HPDE6-E6E7 (cell line): ENCODE results near the gene TTC12.
A peak's percentile ranks its signal among the peaks of the same experiment; 100 is the strongest.

Source experiments
- DNase-seq: peaks from one replicate; pipeline ENCODE4 v3.0.0; 2011; ENCODE audit warnings: missing footprints; ENCODE audit errors: extremely low spot score

Gene TTC12, protein sequence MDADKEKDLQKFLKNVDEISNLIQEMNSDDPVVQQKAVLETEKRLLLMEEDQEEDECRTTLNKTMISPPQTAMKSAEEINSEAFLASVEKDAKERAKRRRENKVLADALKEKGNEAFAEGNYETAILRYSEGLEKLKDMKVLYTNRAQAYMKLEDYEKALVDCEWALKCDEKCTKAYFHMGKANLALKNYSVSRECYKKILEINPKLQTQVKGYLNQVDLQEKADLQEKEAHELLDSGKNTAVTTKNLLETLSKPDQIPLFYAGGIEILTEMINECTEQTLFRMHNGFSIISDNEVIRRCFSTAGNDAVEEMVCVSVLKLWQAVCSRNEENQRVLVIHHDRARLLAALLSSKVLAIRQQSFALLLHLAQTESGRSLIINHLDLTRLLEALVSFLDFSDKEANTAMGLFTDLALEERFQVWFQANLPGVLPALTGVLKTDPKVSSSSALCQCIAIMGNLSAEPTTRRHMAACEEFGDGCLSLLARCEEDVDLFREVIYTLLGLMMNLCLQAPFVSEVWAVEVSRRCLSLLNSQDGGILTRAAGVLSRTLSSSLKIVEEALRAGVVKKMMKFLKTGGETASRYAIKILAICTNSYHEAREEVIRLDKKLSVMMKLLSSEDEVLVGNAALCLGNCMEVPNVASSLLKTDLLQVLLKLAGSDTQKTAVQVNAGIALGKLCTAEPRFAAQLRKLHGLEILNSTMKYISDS

DNA sequence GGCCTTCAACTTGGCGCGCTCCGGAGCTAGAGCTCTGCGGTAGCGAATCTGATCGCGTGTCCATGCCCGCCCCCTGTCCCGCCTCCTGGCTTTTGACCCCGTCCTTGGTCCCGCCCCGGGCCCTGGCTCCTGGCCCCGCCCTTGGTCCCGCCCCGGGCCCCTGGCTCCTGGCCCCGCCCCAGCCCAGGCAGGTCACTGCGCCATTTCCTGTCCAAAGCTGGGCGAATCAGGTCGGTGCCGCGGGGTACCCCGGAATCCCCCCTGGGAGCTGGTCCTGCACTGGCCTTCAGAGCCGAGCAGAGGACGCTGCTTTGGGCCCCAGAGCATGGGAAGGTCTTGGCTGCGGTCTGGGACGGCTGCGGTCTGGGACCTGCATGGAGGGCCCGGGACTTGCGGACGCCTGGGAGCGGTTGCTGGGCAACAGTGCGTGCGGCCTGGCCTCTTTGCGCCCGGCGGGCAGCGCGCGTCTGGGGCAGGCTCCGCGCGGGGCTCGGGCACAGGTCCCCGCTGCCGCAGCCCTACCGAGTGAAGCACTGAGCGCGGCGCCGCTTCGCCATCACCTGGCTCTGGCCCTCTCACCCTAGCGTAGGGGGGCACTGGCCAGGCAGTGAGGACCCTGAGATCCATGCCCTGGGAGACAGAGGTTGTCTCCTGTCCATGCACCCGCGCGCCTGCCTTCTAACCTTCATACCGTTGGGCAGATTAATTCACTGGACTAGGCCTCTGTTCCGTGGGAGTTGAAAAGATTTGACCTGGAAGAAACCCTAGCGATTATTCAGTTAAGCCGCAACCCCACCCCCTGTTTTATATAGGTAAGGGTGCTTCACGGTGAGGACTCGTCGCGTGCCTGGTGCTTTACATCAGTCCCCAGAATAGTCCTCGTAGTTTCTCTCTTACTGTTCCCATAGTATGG lies at the start of gene TTC12:
TSS of gene TTC12 (plus strand) at position 195 of the 913 bp plus-strand sequence. CDS start 1,675 bp downstream, outside the sequence.
- DNase-seq = peak; percentile 80

DNA sequence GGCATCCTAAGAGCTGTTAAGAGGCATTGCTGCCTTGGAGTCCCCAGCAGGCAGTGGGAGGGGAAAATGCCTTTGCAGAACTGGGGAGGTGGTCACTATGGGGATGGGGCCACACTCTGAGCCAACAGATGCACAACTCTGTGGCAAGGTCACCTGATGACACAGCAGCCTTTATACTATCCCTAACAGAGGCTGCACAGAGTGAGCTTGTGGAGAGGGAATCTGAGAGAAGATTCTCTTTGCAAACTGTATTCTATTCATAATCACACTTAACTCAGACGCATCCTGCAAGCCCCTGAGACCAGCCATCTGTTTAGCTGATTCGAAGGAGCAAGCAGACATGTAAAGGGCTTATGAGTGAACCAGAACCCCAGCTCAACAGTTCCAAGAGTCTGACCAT lies 49.0 kb upstream of the TTC12 start:
- no peak for DNase-seq

DNA sequence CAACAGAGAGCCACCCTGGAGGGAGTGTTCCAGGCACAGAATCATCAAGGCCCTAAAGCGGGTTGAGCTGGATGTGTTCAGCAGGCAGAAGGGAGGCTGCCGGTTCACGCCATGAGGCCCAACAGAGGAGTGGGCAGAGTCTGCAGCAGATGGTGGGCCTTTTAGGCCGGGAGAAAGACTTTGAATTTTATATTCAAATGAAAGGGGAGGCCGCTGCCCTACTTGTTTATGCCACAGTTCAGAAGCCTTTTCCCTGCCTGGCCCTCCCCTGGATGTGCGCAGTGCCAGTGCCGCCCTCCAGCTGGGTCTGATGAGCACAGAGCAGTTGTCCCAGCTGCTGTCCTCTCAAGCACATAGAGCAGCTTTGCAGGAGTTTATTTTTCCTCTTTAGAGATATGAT lies 46.9 kb upstream of the TTC12 start:
- no peak for DNase-seq

DNA sequence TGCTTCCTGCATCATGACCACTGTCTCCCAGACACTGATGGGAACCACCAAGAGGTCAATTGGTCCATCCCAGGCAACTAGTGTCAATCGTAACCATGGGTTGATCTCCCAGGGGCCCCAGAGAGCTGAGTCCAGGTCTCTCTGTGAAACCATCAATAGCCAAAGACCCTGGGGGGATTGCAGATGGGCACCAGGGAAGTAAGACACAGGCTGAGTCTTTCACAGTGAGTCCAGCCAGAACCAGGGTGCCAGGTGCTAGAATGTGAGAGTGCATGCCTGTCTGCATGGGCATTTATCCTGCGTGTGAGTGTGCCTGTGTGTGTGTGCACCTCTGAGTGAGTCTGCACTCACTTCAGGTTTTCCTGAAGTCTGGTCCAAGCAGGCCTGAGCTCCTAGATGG lies 45.3 kb upstream of the TTC12 start:
- DNase-seq = no peak

DNA sequence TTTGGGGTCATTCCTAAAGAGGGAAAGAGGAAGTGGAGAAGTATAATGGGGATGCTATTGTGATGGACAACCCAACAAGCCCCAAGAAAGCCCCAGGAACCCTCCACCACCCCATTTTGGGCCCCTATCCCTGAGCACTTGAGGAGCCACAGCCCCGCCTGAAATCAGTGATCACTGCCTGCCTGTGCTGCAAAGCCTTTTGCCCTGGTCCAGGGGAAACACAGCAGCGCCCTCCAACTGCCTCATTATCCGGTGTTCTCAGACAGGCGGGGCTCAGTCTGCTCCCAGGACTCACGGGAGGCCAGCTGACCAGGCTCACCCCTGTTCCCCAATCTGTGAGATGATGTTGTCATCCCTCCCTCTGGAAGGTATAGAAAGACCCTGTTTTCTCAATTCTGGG lies 44.7 kb upstream of the TTC12 start:
- no peak for DNase-seq

DNA sequence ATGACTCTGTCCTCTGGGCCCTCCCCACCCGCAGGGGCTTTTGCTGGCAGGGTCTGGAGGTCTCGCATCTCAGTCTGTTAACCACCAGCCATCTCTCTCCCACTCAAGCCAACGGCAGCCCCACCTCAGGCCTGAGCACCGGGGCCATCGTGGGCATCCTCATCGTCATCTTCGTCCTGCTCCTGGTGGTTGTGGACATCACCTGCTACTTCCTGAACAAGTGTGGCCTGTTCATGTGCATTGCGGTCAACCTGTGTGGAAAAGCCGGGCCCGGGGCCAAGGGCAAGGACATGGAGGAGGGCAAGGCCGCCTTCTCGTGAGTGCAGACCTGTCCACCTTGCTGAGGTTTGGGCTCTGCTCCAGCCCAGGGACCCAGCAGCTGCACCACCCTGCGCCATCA lies 44.3 kb upstream of the TTC12 start:
- no peak for DNase-seq

DNA sequence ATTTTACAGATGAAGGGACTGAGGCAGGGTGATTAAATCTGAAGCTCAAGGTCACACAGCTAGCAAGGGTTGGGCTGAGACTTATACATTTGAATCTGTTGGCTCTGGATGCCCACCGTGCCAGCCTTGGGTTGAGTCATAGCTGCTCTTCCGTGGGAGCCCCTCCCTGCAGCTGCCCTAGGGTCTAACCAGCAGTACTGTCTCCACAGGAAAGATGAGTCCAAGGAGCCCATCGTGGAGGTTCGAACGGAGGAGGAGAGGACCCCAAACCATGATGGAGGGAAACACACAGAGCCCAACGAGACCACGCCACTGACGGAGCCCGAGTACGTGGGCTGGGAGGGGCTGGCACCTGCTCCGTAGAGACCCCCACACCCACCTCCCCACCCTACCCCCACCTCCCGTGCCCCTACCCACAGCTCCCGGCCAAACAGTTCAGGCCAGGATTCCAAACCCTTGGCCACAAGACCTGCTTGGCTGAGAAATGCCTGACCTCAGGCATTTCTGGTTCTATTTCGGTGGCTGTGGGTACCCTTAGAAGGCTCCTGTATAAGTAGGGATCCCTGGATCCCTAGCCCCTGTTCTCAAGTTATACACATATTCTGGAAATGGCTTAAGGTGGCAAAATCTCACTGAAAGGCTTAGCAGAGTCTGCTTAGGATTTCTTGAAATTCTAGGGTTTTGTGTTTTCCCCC lies 42.7 kb upstream of the TTC12 start:
- no peak for DNase-seq

DNA sequence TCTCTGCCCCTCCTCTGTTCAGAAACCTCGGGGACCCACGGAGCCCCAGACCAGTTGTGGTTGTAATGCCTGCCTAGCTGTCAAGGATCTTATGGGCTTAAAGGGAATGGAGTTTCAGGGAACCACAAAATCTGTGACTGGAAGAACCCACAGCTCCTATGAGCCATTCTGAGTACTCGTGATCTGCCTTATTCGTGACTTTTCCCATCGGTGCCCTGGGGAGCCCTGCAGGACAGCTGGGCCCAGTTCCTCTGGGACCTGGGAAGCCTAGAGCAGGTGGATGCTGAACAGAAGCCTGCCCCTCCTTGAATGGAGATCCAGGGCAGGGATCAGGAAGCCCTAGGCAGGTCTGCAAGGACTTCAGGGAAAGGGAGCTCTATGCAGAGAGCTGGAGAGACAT lies 42.1 kb upstream of the TTC12 start:
- no peak for DNase-seq

DNA sequence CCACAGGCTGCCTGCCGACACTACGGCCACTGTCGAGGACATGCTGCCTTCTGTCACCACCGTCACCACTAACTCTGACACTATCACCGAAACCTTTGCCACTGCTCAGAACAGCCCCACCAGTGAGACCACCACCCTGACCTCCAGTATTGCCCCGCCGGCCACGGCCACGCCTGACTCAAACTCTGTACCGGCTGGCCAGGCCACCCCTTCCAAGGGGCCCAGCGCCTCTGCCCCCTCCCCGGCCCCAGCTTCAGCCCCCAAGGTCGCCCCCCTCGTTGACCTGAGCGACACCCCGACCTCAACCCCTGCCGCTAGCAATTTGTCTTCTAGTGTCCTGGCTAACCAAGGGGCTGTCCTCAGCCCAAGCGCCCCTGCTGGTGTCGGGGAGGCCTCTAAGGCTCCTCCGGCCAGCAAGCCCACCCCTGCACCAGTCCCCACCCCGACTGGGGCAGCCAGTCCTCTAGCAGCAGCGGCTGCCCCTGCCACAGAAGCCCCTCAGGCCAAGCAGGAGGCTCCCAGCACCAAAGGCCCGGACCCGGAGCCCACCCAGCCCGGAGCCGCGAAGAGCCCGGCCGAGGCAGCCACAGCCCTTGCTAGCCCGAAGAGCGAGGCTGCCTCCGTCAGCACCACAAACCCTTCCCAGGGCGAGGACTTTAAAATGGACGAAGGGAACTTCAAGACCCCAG lies 41.3 kb upstream of the TTC12 start:
- DNase-seq = no peak

DNA sequence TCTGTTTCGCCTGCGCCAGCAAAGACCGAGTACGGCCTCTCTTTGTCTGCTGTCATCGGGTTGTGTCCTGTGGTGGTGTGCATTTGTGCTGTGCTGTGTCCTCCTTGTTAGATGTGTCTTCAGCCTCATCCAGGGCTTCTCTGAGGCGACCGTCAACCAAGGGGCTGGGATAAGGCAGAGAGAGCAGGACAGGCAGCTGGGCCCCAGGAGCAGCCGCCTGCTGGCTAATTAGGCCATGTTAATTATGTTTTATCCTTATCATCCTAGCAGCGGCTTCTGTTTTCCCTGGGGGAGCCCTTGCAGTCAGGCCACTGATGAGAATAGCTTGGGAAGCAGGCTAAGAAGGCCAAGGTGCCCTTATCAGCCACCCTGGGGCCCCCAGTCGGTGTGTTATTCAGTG lies 40.7 kb upstream of the TTC12 start:
- no peak for DNase-seq

DNA sequence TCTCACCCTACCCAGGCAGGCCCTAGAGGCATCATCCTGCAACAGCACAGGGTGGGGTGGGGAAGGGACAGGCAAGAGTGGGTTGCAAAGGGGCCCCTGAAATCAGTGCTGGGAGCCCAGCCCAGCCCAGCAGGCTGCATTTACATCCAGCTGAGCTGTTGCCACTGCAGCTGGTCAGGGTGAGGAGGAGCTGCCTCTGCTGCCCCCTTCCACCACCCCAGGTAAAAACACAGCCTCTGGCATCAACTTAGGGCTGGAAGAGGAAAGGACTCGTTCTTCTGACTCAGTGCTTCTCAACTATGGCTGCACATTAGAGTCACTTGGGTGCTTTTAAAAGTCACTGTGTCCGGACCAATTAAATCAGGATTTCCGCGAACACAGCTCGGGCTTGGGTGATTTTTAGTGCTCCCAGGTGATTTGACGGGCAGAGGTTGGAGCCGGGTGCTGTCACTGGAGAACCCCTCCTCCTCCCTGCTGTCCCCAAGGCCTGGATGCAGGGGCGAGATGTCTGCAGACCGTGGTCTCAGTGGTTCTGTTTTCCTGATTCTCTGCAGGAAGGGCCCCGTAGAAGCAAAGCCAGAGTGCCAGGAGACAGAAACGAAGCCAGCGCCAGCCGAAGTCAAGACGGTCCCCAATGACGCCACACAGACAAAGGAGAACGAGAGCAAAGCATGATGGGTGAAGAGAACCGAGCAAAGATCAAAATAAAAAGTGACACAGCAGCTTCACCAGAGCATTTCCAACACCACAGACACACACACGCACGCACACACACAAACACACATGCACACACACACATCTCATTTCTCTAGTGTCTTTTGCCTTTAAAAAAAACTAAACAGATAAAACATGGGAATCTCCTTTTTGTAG lies 39.4 kb upstream of the TTC12 start:
- no peak for DNase-seq

DNA sequence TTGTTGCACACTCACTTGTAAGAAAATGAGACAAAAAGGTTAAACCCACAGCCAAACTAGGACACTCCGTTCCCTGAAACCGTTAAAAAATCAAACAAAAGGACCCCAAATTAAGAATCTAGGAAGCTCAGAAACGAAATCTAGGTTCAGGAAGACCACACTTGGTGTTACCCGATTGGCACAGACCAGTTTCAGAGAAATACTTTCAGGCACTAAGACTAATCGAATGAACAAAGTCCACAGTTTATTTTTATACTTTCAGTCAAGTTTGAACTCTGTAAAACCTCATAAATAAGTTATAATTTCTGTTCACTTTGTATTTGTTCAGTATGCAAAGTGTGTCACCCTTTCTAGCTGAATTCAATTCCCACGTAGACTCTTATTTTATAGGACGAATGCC lies 38.8 kb upstream of the TTC12 start:
- DNase-seq = no peak

DNA sequence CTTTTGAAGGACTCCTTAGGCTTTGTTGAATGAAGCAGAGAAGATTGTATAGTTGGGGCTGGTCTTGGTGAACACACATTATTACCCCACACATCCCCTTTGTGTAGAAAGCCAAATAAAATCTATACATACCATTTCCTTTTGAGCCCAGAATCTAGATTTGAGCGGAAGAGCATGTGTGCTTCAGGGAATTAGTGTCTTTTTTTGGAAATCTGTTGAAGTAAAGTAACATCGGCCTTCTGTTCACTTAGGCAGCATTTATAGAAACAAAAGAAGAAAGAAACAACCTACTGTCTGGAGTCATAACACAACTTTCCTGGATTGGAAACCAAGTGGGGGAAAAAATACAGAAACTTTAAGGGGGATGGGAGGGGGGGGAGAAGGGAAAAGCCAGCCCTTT lies 37.9 kb upstream of the TTC12 start:
- no peak for DNase-seq

DNA sequence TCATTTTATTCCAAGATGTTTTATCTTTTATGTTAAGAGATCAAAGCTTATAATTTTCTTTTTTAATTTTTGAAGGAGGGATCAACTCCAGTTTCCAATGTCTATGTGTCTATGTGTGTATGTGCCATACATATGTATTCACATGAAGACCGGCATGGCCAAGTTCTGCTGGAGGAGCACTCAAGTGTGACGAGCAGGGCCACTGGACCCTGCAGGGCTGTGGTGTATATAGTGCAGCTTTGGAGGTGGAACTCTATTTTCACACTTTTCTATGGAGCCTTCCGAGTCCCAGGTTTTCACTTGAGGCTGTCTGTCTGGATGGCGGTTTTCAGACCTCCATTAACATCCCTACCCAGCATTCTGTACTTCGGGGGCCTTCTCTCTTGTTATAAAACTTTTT lies 36.5 kb upstream of the TTC12 start:
- DNase-seq = no peak

DNA sequence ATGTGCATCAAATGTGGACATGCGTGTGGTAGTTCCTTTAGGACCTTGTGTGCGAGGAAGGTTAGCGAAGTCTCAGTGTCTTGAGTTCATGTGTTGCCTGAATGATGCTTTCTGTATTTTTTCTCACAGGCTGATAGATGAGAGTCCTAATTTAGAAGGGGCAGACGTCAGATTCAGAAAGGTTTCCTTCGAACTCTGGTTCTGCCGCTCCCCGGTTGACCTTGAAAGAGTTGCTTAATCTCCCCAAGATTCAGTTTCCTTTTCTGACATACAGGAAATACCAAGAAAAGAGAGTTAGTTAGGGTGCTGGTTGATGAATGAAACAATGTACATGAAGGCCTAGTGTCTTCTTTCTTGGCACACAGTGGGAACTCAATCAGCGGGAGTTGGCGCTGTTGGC lies 35.9 kb upstream of the TTC12 start:
- DNase-seq = no peak

DNA sequence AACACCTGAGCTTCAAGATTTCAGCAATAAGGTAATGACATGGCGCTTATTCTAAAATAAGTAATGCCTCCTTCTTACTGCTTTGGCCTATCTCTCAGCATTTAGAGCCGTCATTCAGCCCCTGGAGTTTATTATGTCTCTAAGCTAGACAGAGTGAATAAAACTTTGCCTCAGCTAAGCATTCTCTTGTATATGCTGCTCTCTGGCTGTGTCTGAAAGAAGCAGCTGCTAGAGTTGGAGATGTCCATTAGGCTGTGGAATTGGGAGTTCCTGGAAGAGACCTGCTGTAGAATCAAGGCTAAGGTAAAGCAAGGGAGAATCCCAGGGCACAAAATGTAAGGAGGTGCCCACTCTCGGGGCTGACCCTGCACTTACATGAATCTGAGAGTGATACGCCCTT lies 35.5 kb upstream of the TTC12 start:
- no peak for DNase-seq

DNA sequence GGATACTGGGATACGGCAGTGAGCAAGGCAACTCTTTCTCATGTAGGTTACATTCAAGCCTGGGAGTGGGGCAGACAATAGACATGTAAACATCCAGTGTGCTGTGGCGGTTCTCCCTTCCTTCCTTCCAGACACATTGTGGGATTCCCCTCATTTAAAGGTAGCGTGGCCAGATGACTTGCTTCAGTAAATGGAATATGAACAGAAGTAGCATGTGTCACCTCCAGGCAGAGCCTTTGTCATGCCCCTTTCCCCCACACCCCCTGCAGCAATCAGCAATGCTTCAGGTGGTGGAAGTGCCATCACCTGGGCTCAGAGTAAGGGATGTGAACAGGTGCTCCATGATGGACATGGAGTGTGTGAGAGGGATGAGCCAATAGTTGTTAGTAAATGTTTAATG lies 34.8 kb upstream of the TTC12 start:
- DNase-seq = no peak

DNA sequence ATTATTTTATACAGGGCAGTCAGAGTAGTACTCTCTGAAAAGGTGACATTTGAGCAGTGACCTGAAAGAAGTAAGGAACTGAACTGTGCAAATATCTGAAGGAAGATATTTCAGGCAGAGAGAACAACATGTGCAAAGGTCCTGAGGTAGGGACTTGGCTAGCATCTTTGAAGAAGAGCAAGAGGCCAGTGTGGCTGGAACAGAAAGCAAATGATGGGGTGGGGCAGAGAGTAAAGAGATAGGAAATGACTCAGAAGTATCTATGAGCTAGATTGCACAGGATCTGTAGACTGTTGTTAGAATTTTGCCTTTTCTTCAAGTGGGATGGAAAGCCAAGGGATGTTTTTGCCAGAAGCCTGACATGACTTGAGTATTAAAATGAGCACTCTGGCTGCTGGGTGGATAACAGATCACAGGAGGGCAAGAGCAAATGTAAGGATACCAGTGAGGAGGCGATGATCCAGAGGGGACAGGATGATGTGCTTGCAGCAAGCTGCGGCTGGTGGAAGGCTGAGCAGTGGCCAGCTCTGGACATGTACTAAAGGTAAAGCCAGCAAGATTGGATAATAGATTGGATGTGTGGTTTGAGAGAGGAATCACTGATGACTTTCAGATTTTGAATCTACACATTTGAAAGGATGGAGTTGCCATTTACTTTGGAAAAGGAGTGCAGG lies 33.2 kb upstream of the TTC12 start:
- no peak for DNase-seq

DNA sequence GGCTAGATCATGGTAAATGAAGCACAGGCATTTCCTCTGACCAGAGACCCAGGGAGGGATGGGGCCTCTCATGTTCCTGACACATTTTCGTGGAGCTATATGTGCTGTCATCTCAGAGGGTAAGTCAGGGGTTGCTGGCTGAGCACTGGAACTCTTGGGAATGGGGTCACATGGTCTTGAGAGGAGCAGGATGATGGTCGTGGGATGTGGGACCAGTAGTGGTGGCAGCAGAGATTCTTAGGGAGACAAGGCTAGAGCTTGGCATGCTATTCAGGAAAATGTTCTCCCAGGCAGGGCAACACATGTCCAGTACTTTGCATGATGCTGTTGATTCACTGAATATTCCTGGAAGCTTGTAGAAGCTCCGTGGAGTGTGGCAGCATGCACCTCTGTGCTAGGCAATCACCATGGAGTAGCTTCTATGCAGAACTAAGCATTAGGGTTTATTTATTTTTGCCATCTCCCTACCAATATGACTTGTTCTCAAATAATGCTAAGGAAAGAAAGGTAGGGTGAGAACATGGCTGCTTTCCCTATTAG lies 31.4 kb upstream of the TTC12 start:
- no peak for DNase-seq
